ENCODE results near the gene KCNC3.

GRCh38 chr19:50327013-50327412 is 2.2 kb downstream of the KCNC3 start:
- TF ChIP-seq CTCF (IDR thresholded peaks at IDR 0.05) (no peak), POLR2A (IDR thresholded peaks at IDR 0.05) (no peak)

Measured in adrenal gland (tissue), 5 donors.